Daoy (cell line): Measurements from ENCODE around the gene SMIM23. TPM values are rescaled to one million over a fixed set of nuclear protein-coding genes. Genes with fewer than 3 reads are reported as not detected.
"Not testable (repeated sequence)": the region's sequence is repeated elsewhere in the genome, so short reads cannot be mapped to it uniquely, and the experiment has no call there.

Experiments
- DNase-seq: peaks from one replicate; pipeline ENCODE4 v3.0.0-alpha.2; 2015; ENCODE audit warnings: low read depth
- total RNA-seq: library from RNA; depleted of rRNA; stranded (reverse); fragments of >200 nt; shearing (Covaris generic); gene quantifications from 2 replicates; pipeline ENCODE4 v1.2.3, GENCODE V29; 2014

Gene SMIM23
- total RNA-seq, 1 experiment from 2014 or later: not detected

- DNase-seq: no peak
Measured at GRCh38 chr5:171773106-171773505, 12.5 kb upstream of the SMIM23 start.

GRCh38 chr5:171774418-171774817, 11.2 kb upstream of the SMIM23 start:
- DNase-seq: no peak

GRCh38 chr5:171776213-171776612, 9.4 kb upstream of the SMIM23 start:
- DNase-seq: no peak

GRCh38 chr5:171776770-171777759, 8.6 kb upstream of the SMIM23 start:
- DNase-seq: no peak

- DNase-seq: not testable (repeated sequence)
Measured at GRCh38 chr5:171781744-171782143, 3.9 kb upstream of the SMIM23 start.

GRCh38 chr5:171782332-171782966, 3.2 kb upstream of the SMIM23 start:
- DNase-seq: no peak

- DNase-seq: no peak
Measured at GRCh38 chr5:171783051-171783450, 2.6 kb upstream of the SMIM23 start.

- DNase-seq: no peak
Measured at GRCh38 chr5:171789353-171789752, 3.7 kb downstream of the SMIM23 start.

GRCh38 chr5:171790408-171790807, 4.8 kb downstream of the SMIM23 start:
- no peak for DNase-seq

GRCh38 chr5:171794470-171794960, 8.9 kb downstream of the SMIM23 start:
- DNase-seq: no peak

GRCh38 chr5:171795381-171795780, 9.8 kb downstream of the SMIM23 start:
- no peak for DNase-seq

- no peak for DNase-seq
Measured at GRCh38 chr5:171796436-171796835, 10.8 kb downstream of the SMIM23 start.

- no peak for DNase-seq
Measured at GRCh38 chr5:171797543-171797942, 11.9 kb downstream of the SMIM23 start.

- no peak for DNase-seq
Measured at GRCh38 chr5:171798418-171798817, 12.8 kb downstream of the SMIM23 start.

GRCh38 chr5:171801839-171802238, 16.2 kb downstream of the SMIM23 start:
- no peak for DNase-seq

GRCh38 chr5:171805746-171806145, 20.1 kb downstream of the SMIM23 start:
- DNase-seq: no peak

- peak; percentile 25 for DNase-seq
Measured at GRCh38 chr5:171806976-171807747, 21.5 kb downstream of the SMIM23 start.

- no peak for DNase-seq
Measured at GRCh38 chr5:171808453-171808852, 22.8 kb downstream of the SMIM23 start.

- DNase-seq: no peak
Measured at GRCh38 chr5:171808951-171809350, 23.3 kb downstream of the SMIM23 start.

GRCh38 chr5:171810227-171810626, 24.6 kb downstream of the SMIM23 start:
- DNase-seq: no peak

- DNase-seq: no peak
Measured at GRCh38 chr5:171813270-171813669, 27.7 kb downstream of the SMIM23 start.
